ENCODE data around the gene AGER.
A peak's percentile ranks its signal among the peaks of the same experiment; 100 is the strongest.
"Not testable (repeated sequence)": the region's sequence is repeated elsewhere in the genome, so short reads cannot be mapped to it uniquely, and the experiment has no call there.

The AGER gene

DNA sequence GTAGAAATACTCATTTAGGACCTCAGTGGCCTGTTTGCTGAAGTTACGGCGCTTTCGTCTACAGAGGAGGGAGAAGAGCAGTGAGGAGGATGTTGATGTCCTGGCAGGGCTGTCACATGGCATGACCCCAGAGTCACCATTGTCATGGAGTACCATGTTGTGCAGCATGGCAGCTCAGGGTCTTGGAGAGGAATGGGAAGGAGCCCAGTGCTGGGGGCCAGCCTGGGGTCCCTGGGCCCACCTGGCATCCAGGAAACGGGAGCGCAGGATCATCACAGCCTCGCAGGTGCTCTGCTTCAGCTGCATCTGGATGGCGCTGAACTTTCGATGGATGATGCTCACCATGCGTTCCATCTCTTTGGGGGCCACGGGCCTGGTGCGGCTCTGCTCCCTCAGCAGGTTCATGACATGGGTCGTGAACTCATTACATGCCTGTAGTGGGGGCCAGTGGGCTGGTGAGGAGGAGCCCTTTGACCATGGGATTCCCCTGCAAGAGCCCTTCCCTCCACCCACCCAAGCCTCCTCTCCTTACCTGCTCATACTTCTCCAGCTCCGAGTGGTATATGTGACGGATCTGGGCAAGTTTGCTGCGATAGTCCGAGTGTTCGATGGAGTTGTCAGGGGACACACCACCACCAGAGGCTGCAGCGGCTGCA, 3.8 kb upstream of the AGER start:
- DNase-seq, result not testable (repeated sequence)

DNA sequence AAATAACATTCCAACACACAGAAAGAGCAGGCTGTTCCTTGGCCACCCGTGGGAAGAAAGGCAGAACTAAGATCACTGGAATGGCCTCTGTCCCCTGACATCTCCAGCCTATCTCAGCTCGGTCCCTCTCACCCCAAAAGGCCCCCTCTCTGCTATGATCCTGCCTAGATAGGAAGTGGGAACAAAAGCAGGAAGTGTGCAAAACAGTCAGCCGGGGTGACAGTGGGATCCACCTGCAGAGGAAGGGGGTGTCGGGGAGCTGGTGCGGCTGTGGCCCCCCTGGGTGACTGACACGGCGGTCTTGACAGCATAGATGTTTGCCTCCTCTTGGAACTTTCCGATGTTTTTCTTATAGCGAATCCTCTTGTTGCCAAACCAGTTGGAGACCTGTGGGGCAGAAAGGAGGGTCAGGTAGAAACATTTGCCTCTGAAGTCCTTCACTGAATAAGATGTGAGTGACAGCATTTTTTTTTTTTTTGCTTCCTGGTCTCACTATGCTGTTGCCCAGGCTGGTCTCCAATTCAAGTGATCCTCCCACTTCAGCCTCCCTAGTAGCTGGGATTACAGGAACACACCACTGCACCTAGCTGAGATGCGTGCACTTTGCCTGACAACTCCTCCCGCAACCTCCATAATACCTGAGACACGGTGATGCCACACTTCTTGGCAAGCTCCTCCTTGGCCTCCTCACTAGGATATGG, 3.1 kb upstream of the AGER start:
- DNase-seq, result no peak

DNA sequence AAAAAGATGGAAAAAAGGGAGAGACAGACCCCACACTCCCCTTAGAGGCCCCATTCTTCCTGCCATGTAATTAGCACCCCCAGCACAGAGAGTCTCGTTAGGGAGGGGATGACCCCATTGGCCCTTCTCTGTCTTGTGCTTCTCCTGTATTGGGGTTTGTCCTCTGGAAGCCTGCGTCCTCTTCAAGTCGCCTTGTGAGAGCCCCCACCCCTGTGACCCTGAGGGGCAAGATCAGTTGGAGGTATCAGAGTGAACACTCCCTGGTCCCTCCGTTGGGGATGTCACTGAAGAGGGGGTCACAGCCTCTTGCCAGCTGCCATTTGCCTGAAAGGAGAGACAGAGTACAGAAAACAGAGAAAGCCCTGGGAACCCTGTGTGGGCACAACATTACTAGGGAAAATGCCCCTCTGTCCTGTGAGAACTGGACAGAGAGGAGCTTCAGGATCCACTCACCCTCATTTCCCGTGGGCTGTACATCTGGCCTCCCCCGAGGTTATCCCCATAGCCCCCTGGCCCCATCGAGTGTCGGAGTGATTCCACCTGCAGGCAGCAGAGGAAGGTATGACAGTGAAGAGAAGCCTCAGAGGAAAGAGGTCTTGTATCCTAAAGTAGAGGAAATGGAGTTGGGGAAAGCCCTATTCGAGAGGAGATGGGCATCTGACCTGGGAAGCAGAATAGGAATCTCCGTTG, 2.2 kb upstream of the AGER start:
- DNase-seq, result not testable (repeated sequence)

DNA sequence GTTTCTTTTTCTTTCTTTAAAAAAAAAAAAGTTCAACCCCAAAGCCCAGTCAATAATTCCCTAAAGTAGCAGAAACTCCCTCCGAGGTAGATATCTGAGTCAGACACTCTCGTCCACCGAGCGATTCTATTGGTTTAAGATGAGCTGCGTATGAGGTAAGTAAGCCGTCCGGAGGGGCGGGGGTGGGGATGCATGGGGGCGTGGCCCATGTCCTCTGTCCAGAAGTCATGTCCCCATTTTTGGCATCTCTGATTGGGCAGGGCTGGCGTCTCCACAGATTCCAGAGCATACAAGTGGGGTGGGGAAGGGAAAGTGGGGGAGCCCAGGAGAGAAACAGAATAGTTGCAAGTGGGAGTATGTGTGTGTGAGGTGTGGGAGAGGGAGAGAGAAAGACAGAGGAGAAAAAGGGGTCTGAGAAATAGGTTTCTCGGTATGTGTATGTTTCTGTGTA, 1.7 kb upstream of the AGER start:
- peak in 7 of 56 donors; percentile 15 to 38 (median 20) for DNase-seq

DNA sequence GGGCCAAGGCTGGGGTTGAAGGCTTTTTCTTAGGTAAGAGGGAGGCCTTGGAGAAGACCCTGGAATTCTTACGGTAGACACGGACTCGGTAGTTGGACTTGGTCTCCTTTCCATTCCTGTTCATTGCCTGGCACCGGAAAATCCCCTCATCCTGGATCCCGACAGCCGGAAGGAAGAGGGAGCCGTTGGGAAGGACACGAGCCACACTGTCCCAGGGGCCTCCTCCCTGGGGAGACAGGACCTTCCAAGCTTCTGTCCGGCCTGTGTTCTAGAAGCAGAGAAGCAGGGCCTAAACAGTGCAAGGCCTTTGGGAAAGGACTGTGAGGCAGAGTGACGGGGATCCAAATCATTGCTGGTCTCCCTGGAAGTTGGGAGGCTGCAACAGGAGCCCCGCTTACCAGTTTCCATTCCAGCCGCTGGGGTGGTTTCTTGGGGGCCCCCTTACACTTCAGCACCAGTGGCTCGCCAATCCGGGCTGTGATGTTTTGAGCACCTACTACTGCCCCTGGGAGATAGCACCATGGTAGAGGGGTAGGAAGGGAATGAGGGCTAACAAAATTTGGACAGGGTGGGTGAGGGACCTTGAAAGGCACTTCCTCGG, 470 bp downstream of the AGER start:
- DNase-seq, result no peak

DNA sequence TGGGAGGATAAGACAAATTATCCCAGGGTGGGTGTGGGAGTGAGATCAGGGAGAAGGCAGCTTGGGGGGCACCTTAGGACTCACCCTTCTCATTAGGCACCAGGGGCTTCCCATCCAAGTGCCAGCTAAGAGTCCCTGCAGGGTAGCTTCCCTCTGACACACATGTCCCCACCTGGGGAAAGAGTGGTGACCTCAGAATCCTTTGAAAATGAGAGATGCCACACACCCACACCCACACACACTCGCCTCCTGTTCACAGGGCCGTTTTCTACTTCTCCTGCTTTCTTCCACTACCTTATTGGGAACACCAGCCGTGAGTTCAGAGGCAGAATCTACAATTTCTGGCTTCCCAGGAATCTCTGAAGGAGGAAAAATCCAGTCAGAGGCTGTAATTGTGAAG, 1.0 kb downstream of the AGER start:
- DNase-seq, result no peak

DNA sequence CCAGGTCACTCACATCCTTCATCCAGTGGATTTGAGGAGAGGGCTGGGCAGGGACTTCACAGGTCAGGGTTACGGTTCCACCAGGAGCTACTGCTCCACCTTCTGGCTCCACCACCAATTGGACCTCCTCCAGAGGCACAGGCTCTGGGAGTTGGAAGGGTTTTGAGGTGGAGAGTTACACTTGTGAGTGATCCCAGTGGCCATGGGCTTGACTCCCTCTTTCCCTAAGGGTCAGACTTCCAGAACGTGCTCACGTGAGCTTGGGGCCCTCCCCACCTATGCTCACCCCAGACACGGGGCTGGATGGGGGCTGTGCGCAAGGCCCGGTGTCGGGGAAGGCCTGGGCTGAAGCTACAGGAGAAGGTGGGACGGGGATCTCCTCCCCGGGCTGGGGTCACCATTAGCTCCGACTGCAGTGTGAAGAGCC, 1.5 kb downstream of the AGER start:
- no peak for DNase-seq

DNA sequence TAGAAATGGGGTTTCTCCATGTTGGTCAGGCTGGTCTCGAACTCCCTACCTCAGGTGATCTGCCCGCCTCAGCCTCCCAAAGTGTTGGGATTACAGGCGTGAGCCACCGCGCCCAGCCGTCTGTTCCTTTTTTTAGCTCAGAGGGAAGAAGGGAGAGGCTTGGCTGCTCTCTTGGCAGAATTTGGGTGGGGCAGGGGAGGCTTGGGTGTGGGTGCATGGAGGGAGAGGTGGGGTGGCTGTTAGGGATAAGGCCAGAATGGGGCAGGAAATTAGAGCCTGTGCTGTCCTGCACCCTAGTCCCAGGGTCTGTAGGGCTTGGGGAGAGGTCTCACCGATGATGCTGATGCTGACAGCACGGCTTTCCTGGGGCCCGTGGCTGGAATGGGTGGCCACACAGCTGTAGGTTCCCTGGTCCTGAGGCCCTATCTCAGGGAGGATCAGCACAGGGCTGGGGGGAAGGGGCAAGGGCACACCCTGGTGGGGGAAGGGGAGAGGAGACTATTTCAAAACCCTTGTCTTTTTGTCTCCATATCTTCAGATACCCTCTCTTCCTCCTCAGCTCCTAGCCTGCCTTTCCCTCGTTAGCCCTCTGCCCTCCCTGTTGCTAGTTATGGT, 2.0 kb downstream of the AGER start:
- DNase-seq, result no peak

DNA sequence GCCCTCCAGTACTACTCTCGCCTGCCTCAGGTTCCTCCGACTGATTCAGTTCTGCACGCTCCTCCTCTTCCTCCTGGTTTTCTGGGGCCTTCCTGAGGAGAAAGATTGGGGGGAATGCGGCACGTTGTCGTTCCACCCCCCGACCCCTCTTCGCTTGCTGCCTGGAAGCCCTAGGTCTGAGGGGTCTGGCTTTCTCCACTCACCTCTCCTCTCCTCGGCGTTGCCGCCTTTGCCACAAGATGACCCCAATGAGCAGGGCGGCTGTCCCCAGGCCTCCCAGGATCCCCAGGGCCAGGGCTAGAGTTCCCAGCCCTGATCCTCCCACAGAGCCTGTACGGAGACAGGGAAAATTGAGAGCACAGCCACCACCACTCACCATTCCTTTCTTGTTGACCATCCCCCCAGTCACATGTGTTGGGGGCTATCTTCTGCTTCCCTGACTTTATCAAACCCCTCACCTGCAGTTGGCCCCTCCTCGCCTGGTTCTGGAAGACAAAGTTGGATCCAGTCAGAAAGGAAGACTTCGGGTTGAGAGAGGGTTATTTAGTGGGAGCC, 2.8 kb downstream of the AGER start:
- no peak for DNase-seq

DNA sequence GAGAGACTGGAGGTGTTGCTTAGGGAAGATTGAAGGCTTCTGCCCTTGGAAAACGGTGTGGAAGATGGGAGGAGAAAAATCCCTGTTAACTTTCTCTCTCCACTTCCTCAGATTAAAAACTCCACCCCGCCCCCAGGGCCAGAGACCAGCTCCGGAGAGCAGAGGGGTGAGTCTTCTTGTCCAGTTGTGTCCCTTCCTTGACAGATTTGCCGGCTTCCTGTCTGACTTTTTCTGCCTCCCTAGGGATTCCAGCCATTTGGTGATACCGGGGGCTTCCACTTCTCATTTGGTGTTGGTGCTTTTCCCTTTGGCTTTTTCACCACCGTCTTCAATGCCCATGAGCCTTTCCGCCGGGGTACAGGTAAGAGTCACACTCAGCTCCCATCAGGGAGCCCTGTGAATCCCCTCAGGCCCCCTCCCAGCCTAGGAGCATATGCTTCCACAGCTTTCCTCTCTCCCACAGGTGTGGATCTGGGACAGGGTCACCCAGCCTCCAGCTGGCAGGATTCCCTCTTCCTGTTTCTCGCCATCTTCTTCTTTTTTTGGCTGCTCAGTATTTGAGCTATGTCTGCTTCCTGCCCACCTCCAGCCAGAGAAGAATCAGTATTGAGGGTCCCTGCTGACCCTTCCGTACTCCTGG, 4.2 kb downstream of the AGER start:
- no peak for DNase-seq

DNA sequence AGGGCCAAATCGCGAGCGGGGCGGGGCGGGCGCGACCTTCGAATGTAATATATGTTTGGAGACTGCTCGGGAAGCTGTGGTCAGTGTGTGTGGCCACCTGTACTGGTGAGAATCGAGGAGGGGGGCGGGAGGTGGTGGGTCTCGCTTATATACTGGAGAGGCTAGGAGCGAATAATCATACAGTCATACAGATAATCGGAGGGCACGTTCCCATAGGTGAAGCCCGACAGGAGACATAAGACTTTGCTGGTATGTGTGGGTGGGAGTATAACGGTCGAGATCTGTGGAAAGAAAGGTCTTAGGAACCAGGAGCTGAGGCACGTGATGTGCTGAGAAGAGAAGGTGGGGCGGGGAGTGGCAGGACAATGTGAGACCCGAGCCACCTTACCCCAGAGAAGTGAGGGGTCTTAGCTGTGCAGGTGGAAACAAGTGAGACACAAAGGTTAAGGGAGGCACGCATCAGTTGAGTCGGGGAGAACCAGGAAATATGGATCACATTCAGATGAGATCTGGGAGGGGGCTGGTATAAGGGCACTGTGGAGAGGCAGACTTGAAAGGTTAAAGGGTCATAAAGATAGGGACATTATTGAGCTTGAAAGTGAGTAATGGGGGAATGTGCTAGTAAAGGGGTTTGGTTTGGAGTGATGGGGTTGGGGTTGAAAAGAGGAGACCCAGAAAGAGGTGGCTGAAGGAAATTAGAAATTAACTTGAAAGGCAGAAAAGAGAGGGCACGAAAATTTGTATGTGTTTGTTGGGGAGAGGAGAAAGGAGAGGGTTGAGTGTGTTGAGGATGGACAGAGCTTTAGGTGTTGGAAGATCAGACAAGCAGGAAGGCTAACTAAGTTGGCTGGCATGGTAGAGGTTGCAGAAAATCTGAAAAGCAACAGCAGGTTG, 5.3 kb downstream of the AGER start:
- peak in 2 of 56 donors; percentile 57 to 63 for DNase-seq

DNA sequence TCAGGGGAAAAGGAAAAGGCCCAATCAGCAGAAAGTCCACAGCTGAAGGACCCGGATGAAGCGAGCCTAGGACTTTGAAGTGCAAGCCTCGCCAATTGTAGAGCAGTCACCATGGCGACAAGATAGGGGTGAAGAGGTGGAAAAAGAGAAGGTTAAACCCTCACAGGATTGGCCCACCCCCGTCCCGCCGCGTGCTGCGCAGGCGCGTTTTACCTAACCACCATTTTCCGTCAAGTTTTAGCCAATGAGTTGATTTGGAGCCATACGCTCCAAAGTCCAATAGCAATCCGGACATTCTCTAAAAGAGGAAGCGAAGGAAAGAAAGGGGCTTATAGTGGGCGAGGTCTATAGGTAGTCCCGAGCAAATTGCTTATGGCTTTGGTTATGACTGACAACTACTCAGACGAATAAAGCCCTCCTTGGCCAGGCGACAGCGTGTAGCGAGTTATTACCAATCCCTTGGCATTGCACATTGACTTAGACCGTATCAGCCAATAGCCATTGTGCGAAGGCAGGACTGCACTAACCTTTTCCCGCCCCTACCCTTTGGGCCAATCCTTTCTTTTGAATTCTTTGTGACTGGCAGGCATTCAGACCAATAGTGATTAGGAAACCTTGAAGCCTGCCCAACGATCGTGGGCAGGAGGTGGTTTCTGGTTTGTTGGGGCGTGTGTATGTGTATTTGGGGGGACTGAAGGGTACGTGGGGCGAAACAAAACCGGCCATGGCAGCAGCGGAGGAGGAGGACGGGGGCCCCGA, 6.1 kb downstream of the AGER start, which contains the start of gene RNF5:
TSS of gene RNF5 (plus strand) at position 618 of the 759 bp plus-strand sequence. CDS start at position 725, 107 bp downstream.
- peak; percentile 71 to 99 (median 96) for DNase-seq

DNA sequence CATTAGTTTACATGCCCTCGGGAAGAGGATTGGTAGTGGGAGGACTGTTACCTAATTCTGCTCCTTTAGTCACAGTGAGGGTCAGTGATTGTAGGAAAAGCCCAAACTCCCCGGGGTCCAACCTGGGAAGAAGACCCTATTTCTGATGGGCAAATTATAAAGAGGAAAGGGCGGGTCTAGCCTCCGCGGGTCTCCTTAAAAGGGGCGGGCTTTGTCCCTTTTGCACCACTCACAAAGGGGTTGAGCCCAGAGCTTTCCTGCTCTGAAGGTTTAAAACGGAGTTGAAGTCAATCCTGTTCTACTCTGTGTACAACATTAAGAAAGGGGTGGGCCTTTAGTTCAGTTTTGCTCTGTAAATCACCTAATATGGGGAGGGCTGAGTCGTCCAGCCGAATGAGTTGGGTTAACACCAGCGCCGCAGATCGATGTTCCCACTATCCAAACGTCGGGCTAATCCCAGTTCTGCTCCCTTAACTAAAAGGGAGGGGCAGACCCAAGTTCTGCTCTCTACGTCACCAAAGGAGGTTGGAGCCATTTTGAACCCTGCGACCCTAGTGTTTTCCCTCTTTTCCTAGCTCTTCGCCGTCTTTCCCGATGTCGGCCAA, 6.8 kb downstream of the AGER start:
- DNase-seq, result peak in 17 of 56 donors; percentile 34 to 76 (median 60)

DNA sequence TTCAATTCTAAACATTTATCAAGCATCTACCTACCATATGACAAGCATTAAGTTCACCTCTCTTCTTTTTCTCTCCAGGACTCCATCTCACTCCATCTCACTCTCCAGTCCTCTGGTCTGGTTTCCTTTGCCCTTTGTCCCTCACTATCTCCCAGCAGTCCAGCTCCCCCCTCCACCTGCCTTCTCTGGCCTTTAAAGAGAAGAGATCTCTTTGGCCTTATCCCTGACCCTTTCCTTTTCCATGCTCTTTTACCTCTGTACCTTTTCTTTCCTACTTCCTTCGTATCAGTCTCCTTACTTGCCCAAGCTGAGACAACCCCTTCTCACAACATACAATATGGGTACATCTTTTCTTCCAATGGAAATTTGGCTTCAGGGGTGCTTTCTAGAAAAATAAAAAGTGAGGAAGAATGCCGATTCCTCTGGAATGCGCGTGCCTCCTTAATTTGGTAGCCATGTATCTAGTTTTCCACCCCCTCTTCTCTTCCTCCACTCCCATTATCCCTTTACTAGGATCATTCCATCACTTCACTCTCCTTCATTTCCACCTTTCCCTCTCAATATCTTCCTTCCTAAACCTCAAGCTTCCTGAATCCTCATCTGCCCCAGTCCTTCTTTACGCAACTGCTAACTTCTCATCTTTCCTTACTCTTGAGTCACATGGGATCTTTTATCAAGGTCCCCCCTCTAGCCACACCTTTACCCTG, 7.4 kb downstream of the AGER start:
- DNase-seq, result no peak

DNA sequence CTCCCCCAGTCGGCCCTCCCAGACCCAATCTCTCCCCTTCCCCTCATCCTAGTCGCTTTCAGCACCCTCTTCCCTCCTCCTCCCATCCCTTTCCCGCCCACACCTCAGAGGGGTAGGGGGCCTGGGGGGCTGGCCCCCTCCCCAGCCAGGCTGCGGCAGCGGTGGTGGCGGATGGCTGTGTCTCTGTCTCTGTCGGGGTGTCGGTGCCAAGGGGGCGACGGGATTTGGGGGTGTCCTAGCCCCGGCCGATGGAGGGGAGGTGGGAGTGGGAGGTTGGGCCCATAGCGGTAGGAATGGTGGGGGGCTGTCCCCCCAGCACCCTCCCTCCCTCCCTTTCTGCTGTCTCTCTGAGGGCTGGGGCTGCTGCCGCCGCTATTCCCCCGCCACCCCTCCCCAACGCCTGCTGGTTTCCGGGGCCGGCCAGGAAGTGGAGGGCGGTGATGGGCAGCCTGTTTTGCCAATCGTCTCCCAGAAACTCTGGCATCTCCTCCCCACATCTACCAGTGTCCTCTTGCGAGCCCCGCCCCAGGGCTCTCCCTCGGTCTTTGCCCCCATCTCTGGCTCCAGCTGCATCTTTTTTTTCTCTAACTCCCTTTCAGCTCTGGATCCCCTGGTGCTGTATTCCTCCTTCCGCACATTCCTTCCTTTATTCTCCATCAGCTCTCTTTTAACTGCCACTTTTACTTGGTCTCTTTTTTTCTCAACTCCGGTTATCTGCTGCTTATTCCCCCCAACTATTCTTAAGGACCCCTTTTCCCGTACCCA, 8.2 kb downstream of the AGER start, which contains the start of gene AGPAT1:
TSS of gene AGPAT1 (minus strand) at position 374 of the 765 bp plus-strand sequence. CDS start 4,588 bp downstream, outside the sequence.
- DNase-seq, result peak; percentile 71 to 99 (median 97)

DNA sequence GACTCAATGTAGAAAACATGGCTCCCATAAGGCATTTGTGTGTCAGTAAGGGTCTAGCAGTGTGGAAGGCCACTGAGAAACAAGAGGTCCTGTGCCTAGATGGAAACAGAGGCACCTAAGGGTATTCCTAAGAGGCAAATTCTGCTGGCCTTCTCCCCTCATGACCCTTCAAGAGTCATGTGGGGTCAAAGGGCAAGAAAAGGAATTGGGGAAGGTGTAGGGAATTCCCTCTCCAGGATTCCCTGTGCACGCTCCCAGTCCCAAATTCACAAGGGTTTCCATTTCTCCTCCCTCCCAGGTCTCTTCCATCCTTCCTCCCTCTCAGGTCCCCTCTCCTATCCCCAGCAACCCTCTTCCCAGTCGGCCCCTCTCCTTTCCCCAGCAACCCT, 8.7 kb downstream of the AGER start:
- no peak for DNase-seq

DNA sequence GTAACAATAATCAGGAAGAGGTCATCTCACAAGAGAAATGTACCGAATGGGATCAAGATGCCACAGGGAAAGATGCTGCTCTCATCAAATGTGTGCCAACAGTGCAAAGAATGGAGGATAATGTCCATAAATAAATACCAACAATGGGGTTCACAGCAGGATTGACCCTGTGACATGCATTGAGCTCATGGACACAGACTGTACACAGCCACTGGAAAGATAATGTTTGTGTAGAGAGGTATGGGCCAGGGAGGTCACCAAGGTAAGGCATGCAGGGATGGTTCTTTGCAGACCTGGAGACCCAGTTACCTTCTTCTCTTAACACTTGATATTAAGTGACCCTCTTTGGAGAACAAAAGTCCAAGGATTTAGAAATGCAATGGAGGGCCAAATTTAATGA, 9.6 kb downstream of the AGER start:
- DNase-seq, result no peak
